IMR-90 (cell line): ENCODE results near the gene PPP2R5E. TPM values are rescaled to one million over a fixed set of nuclear protein-coding genes. Genes with fewer than 3 reads are reported as not detected.

Source experiments
- ATAC-seq: fragments of 200-7000 bp; cut with Tn5 transposase; 2 replicates; pipeline ENCODE4 v1.9.1; 2020; ENCODE audit warnings: low read depth, mild to moderate bottlenecking, moderate library complexity
- BruUV-seq: library from RNA; stranded (reverse); fragments of 400-500 nt; replicated peaks from 2 replicates; lab custom pipeline; 2021; lab: Mats Ljungman, UMichigan
- CTCF ChIA-PET: fragments of 300-600 bp; formaldehyde crosslinking; extraction: SDS; loops from one replicate; lab custom pipeline; 2021; ENCODE audit warnings: antibody characterized with exemption; lab: Yijun Ruan, JAX
- POLR2A ChIA-PET: fragments of 300-600 bp; sonication (Branson Sonifier 250); formaldehyde crosslinking; loops from one replicate; lab custom pipeline; 2022; ENCODE audit warnings: antibody characterized with exemption; ENCODE audit not compliant: unreplicated experiment; lab: Charles Lee
- DNase-seq: peaks from one replicate; pipeline ENCODE4 v3.0.0; 2013
- H2AFZ ChIP-seq: replicated peaks from 2 replicates; pipeline ENCODE3; 2013; ENCODE audit warnings: low read length, mild to moderate bottlenecking; ENCODE audit not compliant: poor library complexity
- H2AK5ac ChIP-seq: 2 replicates; pipeline ENCODE4 v1.6.1; 2013; ENCODE audit warnings: low read depth, low read length, inconsistent platforms
- H2AK9ac ChIP-seq: replicated peaks from 2 replicates; pipeline ENCODE3; 2013; ENCODE audit warnings: mild to moderate bottlenecking, low read depth, low read length, moderate library complexity; ENCODE audit not compliant: poor library complexity
- H2BK120ac ChIP-seq: 2 replicates; pipeline ENCODE4 v1.6.1; 2013; ENCODE audit warnings: low read depth, low read length, inconsistent platforms
- H2BK15ac ChIP-seq: 3 replicates; pipeline ENCODE4 v1.6.1; 2013; ENCODE audit warnings: low read depth, low read length, inconsistent platforms
- H2BK20ac ChIP-seq: 2 replicates; pipeline ENCODE4 v1.6.1; 2013; ENCODE audit warnings: low read depth, mild to moderate bottlenecking, inconsistent platforms, low read length, moderate library complexity
- H2BK5ac ChIP-seq: 2 replicates; pipeline ENCODE4 v1.6.1; 2013; ENCODE audit warnings: mild to moderate bottlenecking, low read depth, low read length, inconsistent platforms; ENCODE audit not compliant: poor library complexity, severe bottlenecking
- H3K14ac ChIP-seq: replicated peaks from 2 replicates; pipeline ENCODE4 v1.6.1; 2013; ENCODE audit warnings: low read depth, low read length, inconsistent platforms
- H3K18ac ChIP-seq: 2 replicates; pipeline ENCODE4 v1.6.1; 2013; ENCODE audit warnings: low read depth, low read length, control low read depth
- H3K23ac ChIP-seq: 2 replicates; pipeline ENCODE4 v1.6.1; 2013; ENCODE audit warnings: low read depth, low read length, inconsistent platforms
- H3K27ac ChIP-seq: 2 replicates; pipeline ENCODE4 v1.5.1; 2013; ENCODE audit warnings: mild to moderate bottlenecking, control low read depth, low read length; ENCODE audit not compliant: insufficient read depth
- H3K27me3 ChIP-seq: 2 replicates; pipeline ENCODE4 v1.6.1; 2013; ENCODE audit warnings: low read length; ENCODE audit not compliant: control insufficient read depth, insufficient read depth
- H3K36me3 ChIP-seq: 2 replicates; pipeline ENCODE4 v1.6.1; 2013; ENCODE audit warnings: low read length, mixed read lengths; ENCODE audit not compliant: control insufficient read depth, insufficient read depth
- H3K4ac ChIP-seq: 2 replicates; pipeline ENCODE4 v1.6.1; 2013; ENCODE audit warnings: low read depth, low read length, inconsistent platforms
- H3K4me1 ChIP-seq: 2 replicates; pipeline ENCODE4 v1.6.1; 2013; ENCODE audit warnings: low read length, mixed read lengths; ENCODE audit not compliant: control insufficient read depth, insufficient read depth
- H3K4me2 ChIP-seq: 2 replicates; pipeline ENCODE4 v1.6.1; 2013; ENCODE audit warnings: low read depth, mild to moderate bottlenecking, control low read depth, low read length, moderate library complexity
- H3K4me3 ChIP-seq: 2 replicates; pipeline ENCODE4 v1.5.1; 2013; ENCODE audit warnings: low read depth, mild to moderate bottlenecking, control low read depth, low read length, moderate library complexity; ENCODE audit not compliant: insufficient read depth
- H3K56ac ChIP-seq: 2 replicates; pipeline ENCODE4 v1.6.1; 2013; ENCODE audit warnings: low read length, inconsistent platforms; ENCODE audit not compliant: insufficient read depth; ENCODE audit errors: extremely low read depth
- H3K79me1 ChIP-seq, 2 experiments: 2 replicates each; pipeline ENCODE4 v1.6.1; 2013; ENCODE audit warnings: low read length in 2 of 2, inconsistent platforms in 1 of 2, low read depth in 1 of 2
- H3K9ac ChIP-seq: 2 replicates; pipeline ENCODE4 v1.6.1; 2013; ENCODE audit warnings: low read depth, low read length, control low read depth
- H3K9me1 ChIP-seq: 2 replicates; pipeline ENCODE4 v1.6.1; 2013; ENCODE audit warnings: low read length, inconsistent platforms; ENCODE audit not compliant: insufficient read depth
- H3K9me3 ChIP-seq: 2 replicates; pipeline ENCODE4 v1.6.1; 2013; ENCODE audit warnings: low read length; ENCODE audit not compliant: control insufficient read depth, insufficient read depth
- H4K20me1 ChIP-seq: 2 replicates; pipeline ENCODE4 v1.6.1; 2013; ENCODE audit warnings: low read length, inconsistent platforms; ENCODE audit not compliant: insufficient read depth
- H4K5ac ChIP-seq: 2 replicates; pipeline ENCODE4 v1.6.1; 2013; ENCODE audit warnings: mild to moderate bottlenecking, low read depth, low read length, control low read depth
- H4K8ac ChIP-seq, 2 experiments: 2 replicates each; pipeline ENCODE4 v1.6.1; 2013; ENCODE audit warnings: low read depth in 2 of 2, low read length in 2 of 2, control low read depth in 1 of 2, inconsistent platforms in 1 of 2
- H4K91ac ChIP-seq: 2 replicates; pipeline ENCODE4 v1.6.1; 2013; ENCODE audit warnings: low read depth, low read length, inconsistent platforms; ENCODE audit not compliant: insufficient read depth
- CEBPB ChIP-seq: IDR thresholded peaks from 2 replicates; pipeline ENCODE4 v1.6.1; 2012; ENCODE audit warnings: low read depth, low read length, improper control_type of control experiment
- ELK1 ChIP-seq: fragments of 150-350 bp; IDR thresholded peaks from 2 replicates; pipeline ENCODE4 v1.6.1; 2016; ENCODE audit warnings: low read depth, mild to moderate bottlenecking, low read length, moderate library complexity, borderline replicate concordance
- FOS ChIP-seq: fragments of 150-350 bp; IDR thresholded peaks from 2 replicates; pipeline ENCODE4 v1.6.1; 2016; ENCODE audit warnings: low read depth, low read length
- MAZ ChIP-seq: IDR thresholded peaks from 2 replicates; pipeline ENCODE4 v1.6.1; 2012; ENCODE audit warnings: low read depth, mild to moderate bottlenecking, low read length, improper control_type of control experiment, moderate library complexity, borderline replicate concordance
- MXI1 ChIP-seq: IDR thresholded peaks from 2 replicates; pipeline ENCODE4 v1.6.1; 2012; ENCODE audit warnings: low read depth, mild to moderate bottlenecking, low read length, moderate library complexity, borderline replicate concordance
- RAD21 ChIP-seq: IDR thresholded peaks from 2 replicates; pipeline ENCODE4 v1.6.1; 2012; ENCODE audit warnings: low read length, improper control_type of control experiment
- WGBS, 2 experiments: methylation state at CpG; one replicate each; pipeline versions ENCODE4 v1.1.5 to v1.1.7; 2013; ENCODE audit warnings: missing lambda C conversion rate in 2 of 2; ENCODE audit not compliant: insufficient read length in 1 of 2; ENCODE audit errors: extremely low coverage in 2 of 2; 5-methylcytosine and 5-hydroxymethylcytosine counted together
- dilution Hi-C: fragments of 300-500 bp; cut with HindIII; formaldehyde crosslinking; loops from one replicate; pipeline ENCODE4 v1.14.3; 2018; ENCODE audit warnings: low sequenced_read_pairs; ENCODE audit not compliant: unreplicated experiment
- in situ Hi-C: fragments of 300-500 bp; cut with MboI; formaldehyde crosslinking; loops from 3 replicates; pipeline ENCODE4 v1.14.3; 2019; ENCODE audit warnings: low sequenced_read_pairs, inconsistent platforms, mixed read lengths
- intact Hi-C: fragments of 100-400 bp; cut with micrococcal nuclease; formaldehyde crosslinking; loops from 2 replicates; pipeline ENCODE4 v1.10.0; 2022
- polyA plus RNA-seq, 3 experiments: library from polyadenylated mRNA; depleted of rRNA; stranded (reverse); fragments of >200 nt; gene quantifications; 2 replicates each; pipeline ENCODE4 v1.2.3, GENCODE V29; 2012; ENCODE audit warnings: low replicate concordance in 1 of 3
- total RNA-seq: library from RNA; depleted of rRNA; stranded (reverse); fragments of >200 nt; gene quantifications from 2 replicates; pipeline ENCODE4 v1.2.3, GENCODE V29; 2012

The PPP2R5E gene
- total and polyA plus RNA-seq, 2 of the 4 experiments (the other 2 are of a cell fraction), result 9.7 to 12.2 TPM

GRCh38 chr14:63448841-63449240, 94.3 kb downstream of the PPP2R5E start:
- Histone ChIP-seq H3K9ac (no peak overlapping the region), H4K91ac (no peak overlapping the region), H3K79me1 (peaks cover 60 to 63% of the 10 kb centered on the region in 2 experiments), H2AFZ (no peak overlapping the region), H3K27me3 (no peaks in the 10 kb centered on the region), H4K20me1 (peaks cover 23% of the 10 kb centered on the region), H4K8ac (no peak overlapping the region), H3K4me2 (no peak overlapping the region), H3K36me3 (peaks cover 9% of the 10 kb centered on the region; the same call in 1 of the 2 replicates), H2AK5ac (no peak overlapping the region), H2BK5ac (no peak overlapping the region), H3K4me1 (peaks cover 4% of the 10 kb centered on the region; the same call in 1 of the 2 replicates), H2AK9ac (no peak overlapping the region), H2BK120ac (no peak overlapping the region), H4K5ac (no peak overlapping the region), H3K56ac (no peak overlapping the region), H3K14ac (no peak overlapping the region), H3K4ac (no peak overlapping the region), H3K23ac (no peak overlapping the region), H2BK20ac (no peak overlapping the region), H3K9me3 (no peaks in the 10 kb centered on the region), H3K27ac (no peak overlapping the region), H3K9me1 (peaks cover 9% of the 10 kb centered on the region), H2BK15ac (no peak overlapping the region), H3K18ac (no peak overlapping the region), H3K4me3 (no peak overlapping the region)
- dilution Hi-C loops, result no loop called here
- TF ChIP-seq CEBPB (no peak), MXI1 (no peak), MAZ (no peak), RAD21 (no peak), ELK1 (no peak), FOS (no peak)
- DNase-seq, result no peak
- WGBS, 2 experiments, result 83% methylated on average over 1 of the region's 3 CpGs; no CpG with 5 or more reads in 1 of the 2 experiments
- CTCF ChIA-PET, result interaction anchor here (0.5 kb wide), 1 partner anchor 42 kb away, joined by 4 read pairs; no protein-coding TSS in a partner anchor
- no TSS peak for BruUV-seq
- POLR2A ChIA-PET, result no interaction called here
- in situ Hi-C loops, result no loop called here
- intact Hi-C loops, result no loop called here
- no peak for ATAC-seq
